ENCODE measurements around the gene ASCL5.
"Not testable (repeated sequence)": the region's sequence is repeated elsewhere in the genome, so short reads cannot be mapped to it uniquely, and the experiment has no call there.

Gene ASCL5

DNA sequence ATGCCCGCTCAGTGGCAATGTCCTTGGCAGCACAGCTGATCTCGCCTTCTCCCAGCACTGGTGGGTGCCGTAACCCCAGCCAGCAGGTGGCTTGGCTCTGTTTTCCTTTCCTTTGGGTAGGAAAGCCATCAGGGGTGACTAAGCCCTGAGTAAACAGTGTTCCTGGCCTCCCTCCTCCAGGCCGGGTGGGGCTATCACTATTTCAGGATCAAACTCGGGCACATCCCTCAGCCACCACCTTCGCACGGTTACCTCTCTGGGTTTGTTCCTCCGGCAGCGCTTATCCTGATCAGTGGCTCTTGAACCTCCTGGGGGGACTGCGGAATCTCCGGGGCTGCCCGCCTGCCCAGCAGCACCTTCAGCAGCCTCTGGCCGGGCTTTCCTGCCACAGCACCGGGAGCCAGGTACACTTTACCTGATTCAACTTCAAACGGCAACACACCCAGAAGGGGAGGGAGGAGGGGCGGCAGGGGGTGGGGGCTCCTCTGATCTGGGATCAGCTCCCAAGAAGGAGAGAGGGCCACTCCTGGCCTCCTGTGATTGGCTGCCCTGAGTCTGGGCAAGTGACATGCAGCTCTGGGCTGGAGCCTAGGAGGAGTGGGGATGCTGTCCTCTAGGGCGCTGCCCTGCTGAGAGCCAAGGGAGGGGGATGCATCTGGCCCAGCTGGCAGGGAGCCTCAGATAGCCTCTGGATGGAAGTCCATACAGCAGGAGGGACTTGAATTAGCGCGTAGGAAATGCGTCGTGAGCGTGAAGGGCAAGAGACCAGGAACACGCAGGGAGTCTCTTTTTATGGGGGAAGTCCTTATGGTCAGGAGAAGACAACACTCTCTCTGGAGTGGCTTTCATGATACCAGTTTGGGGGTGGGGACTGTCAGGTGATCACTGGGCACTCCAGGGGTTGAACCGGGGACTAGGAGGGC is at the start of gene ASCL5:
TSS of gene ASCL5 (minus strand) at position 353 of the 923 bp plus-strand sequence. CDS start 11,812 bp downstream, outside the sequence.
- peak; percentile 87 for DNase-seq

GRCh38 chr1:201175820-201176500 is 49.0 kb upstream of the ASCL5 start:
- DNase-seq: no peak

- no peak for DNase-seq
These were observed 46.8 kb upstream of the ASCL5 start for GRCh38 chr1:201173736-201174135.

GRCh38 chr1:201172999-201173610 is 46.1 kb upstream of the ASCL5 start:
- no peak for DNase-seq

DNA sequence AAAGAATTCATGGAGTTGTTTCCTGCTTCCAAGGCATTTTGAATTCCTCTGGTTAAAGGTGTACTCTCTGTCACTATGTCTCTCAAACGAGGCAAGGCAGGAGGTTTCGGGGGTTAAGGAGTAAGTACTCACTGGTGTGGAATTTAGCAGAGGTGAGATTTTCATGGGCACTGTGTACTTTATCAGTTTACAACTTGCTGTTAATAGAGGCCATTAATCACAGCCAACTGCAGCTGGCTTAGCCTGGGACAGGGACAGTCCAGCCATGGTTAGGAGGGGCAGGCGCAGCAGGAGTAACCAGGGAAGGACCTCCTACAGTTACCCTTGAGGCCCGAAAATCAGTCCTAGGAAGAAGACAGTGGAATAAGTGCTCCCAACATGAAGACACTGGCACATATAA is 45.3 kb upstream of the ASCL5 start:
- no peak for DNase-seq

GRCh38 chr1:201171063-201172036 is 44.4 kb upstream of the ASCL5 start:
- peak; percentile 84 for DNase-seq

- DNase-seq: peak; percentile 98
These were observed 43.6 kb upstream of the ASCL5 start for GRCh38 chr1:201170533-201171062.

DNA sequence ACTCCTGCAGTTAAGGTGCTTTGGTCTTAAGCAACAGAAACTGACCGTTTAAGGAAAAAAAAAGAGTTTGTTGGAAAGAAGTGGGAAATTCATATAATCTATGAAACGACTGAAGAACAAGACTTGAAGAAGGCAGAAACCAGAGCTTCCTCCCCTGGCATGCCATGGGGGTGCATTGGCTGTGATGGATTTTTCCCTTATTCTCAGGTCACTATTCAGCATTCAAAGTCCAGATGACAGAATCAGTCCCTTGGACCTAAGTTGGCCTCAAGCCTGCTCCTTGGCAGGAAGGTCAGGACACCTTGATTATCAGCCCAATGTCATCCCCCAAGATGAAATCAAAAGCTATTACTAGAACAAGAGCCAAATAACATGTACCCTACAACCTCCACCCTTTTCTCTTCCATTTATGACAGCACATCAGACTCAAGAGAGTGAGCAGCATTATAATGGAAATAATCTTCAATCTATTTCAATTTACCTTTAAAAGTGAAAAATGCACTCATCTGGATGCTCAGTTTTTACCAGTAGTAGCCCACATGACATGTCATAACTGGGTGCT is 43.1 kb upstream of the ASCL5 start:
- DNase-seq: no peak

DNA sequence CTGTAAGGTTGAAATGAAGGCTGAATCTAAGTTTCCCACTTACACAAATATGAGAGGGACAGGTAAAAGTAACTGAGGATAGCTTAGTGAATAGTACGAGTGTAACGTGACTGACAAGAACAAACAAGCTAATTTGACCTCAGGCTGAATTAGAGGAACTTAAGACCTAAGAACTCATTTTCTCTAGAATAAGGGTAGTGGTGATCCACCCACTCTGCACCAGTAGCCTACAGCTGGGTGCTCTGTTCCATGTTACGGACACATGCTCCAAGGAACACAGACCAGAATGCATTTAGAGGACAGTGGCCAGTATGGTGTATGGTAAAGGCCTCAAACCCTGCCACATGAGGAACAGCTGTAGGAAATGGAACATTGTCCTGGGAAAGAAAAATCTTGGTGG is 42.2 kb upstream of the ASCL5 start:
- DNase-seq: no peak

DNA sequence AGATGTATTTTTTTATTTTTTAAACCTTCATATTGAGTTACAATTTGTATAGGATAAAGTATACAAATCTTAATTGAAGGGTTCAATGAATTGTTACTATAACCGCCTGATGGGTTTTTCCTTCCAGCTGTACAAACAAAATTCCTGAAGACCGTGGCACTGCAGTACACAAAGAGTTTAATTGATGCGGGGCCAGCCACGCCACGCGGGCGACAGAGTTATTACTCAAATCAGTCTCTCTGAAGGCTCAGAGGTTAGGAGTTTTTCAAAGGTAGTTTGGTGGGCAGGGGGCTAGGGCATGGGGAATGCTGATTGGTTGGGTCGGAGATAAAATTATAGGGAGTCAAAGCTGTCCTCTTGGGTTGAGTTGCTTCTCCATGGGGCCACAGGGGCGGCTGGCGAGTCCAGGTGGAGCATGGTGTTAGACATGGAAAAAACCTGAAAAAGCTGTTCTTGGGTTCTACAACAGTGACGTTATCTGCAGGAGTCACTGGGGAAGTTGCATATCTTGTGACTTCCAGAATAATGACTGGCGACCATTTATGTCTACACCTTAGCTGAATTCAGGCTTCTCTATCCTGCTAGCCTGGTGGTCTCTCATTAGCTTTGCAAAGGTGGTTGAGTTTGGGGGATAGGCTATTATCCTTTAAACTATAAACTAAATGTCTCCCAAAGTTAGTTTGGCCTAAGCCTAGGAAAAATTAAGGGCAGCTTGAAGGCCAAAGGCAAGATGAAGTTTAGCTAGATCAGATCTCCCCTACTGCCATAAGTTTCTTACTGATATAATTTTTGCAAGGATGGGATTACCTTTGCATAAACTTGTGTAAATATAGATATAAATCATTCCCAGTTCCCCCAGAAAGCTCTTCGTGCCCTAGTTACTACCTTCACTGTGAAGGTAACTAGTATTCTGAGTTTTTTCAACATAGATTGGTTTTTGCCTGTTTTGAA is 40.3 kb upstream of the ASCL5 start:
- peak; percentile 89 for DNase-seq

DNA sequence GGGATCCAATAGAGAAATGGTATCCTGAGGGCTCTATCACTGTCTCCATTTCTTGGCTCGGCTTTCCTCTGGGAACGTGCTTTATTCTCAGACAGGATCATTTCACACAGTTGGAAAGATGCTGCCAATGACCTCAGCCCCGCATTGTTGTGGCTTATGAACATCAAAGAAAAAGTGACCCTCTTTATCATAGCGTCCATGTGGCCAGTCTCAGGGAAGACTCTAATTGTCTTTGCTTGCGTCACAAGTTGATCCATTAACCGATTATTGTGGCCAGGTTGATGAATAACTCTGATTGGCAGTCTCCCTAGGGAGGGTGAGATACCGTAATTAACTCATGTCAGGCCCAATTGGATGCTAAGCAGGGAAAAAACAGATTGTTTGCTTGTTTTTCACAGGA is 37.7 kb upstream of the ASCL5 start:
- peak; percentile 62 for DNase-seq

DNA sequence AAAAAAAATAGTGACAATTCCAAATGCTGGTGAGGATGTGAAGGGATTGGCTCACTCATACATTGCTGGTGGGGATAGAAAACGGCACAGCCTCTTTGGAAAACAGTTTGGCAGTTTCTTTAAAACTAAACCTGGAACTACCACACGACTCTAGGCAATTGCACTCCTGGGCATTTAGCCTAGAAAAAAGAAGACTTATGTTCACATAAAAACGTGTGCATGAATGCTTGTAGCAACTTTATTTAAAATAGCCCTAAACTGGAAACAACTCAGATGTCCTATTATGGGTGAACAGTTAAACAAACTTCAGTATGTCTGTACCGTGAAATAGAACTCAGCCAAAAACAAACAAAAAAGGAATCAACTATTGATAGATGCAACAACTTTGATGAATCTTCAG is 36.7 kb upstream of the ASCL5 start:
- DNase-seq: no peak

DNA sequence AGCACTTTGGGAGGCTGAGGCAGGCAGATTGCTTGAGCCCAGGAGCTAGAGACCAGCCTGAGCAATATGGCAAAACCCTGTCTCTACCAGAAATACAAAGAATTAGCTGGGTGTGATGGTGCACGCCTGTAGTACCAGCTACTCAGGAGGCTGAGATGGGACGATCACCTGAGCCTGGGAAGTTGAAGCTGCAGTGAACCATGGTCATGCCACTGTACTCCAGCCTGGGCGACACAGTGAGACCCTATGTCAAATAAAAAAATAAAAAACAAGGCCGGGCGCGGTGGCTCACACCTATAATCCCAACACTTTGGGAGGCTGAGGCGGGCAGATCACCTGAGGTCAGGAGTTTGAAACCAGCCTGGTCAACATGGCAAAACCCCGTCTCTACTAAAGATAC is 36.1 kb upstream of the ASCL5 start:
- not testable (repeated sequence) for DNase-seq

GRCh38 chr1:201157949-201158348 is 31.0 kb upstream of the ASCL5 start:
- no peak for DNase-seq

DNA sequence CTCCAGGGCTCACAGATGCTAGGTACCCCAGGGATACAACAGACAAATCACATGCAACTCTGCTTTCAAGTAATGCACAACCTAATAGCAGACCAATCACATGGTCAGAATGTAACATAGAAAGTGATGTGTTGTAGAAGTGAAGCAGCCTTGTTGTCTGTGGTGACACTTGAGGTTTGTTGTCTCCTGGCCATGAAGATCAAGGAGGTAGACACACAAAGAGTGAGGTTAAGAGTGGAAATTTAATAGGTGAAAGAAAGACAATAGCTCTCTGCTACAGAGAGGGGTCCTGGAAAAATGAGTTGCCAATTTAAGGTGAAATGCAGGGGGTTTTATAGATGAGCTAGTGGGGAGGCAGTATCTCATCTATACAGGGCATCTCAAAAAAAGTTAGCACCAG is 29.8 kb upstream of the ASCL5 start:
- no peak for DNase-seq

- no peak for DNase-seq
These were observed 29.4 kb upstream of the ASCL5 start for GRCh38 chr1:201156346-201156745.

GRCh38 chr1:201155354-201155753 is 28.4 kb upstream of the ASCL5 start:
- DNase-seq: no peak

GRCh38 chr1:201154389-201155165 is 27.6 kb upstream of the ASCL5 start, which contains the start of gene TMEM9:
TMEM9 (minus strand) TSS chr1:201154474; CDS start chr1:201153923, 551 bp downstream.
- DNase-seq: peak; percentile 98

Measured in NCI-H69 (cell line).